HG03342 (cell line): ENCODE data around the gene OPA3.

ENCODE experiments used
- ATAC-seq: cut with Tn5 transposase; IDR thresholded peaks from one replicate; pipeline ENCODE4 v1.9.1; 2021; ENCODE audit warnings: mild to moderate bottlenecking, moderate library complexity; ENCODE audit not compliant: unreplicated experiment

Gene OPA3

GRCh38 chr19:45598267-45599001 lies 13.8 kb upstream of the OPA3 start:
- no peak for ATAC-seq

- ATAC-seq, result no peak
These were observed 13.0 kb upstream of the OPA3 start for GRCh38 chr19:45597425-45598111.

GRCh38 chr19:45595814-45596213 lies 11.2 kb upstream of the OPA3 start:
- ATAC-seq, result no peak

DNA sequence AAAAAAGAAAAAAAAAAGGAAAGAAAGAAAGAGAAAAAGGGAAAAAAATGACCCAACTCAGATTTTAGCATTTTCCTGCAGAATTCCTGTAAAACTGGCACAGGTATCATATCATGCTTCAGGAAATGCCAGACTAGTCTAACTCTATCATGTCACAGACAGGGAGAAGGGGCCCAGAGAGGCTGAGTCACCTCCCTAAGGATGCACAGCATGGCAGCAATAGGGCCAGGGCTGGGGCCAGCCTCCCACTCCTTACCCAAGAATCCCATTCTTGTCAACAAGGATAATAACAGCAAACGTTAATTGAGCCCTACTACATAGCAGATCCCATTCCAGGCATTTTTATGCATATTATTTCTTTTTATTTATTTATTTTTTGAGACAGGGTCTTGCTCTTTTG lies 8.9 kb upstream of the OPA3 start:
- ATAC-seq, result no peak

- no peak for ATAC-seq
These were observed 7.8 kb upstream of the OPA3 start for GRCh38 chr19:45592366-45592765.

DNA sequence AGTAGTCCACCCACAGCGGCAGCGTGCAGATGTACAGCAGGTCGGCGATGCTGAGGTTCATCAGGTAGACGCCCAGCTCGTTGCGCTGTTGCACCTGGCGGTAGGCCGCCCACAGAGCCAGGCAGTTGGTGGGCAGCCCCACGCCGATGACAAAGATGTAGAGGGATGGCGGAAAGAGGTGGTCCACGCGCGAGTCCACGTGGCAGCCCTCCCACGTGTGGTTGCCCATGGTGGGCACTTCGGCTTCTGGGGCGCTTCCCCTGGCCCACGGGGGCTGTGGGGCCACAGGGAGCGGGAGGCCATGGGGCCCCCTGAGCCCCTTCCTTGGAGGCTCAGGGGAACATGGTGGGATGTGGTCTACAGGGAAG lies 7.0 kb upstream of the OPA3 start:
- no peak for ATAC-seq

GRCh38 chr19:45591004-45591637 lies 6.5 kb upstream of the OPA3 start:
- ATAC-seq, result no peak

DNA sequence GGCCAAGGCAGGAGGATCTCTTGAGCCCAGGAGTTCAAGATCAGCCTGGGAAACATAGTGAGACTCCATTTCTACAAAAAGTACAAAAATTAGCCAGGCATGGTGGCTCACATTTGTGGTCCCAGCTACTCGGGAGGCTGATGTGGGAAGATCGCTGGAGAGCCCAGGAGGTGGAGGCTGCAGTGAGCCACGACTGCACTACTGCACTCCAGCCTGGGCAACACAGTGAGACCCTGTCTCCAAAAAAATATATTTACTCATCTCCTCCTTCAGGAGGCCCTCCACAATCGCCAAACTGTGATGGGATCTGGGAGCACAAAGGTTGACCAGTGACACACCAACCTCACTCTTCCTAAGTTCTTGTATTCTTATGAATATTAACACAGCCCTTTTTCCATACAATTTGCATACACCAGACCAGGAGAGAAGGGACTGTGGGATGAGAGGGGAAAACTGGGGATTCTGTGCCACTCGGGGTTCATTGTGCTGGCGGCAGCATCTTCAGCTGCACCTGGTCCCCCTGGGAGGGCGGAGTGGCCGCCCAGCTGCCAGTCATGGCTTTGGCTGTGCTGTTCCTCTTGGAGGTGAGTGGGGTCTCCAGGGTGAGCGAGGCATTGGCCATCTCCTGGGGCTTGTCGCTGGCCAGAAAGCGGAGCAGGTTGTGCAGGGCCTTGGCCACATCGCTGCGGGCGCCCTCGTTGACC lies 5.8 kb upstream of the OPA3 start:
- ATAC-seq, result no peak

- ATAC-seq, result no peak
These were observed 5.2 kb upstream of the OPA3 start for GRCh38 chr19:45589768-45590167.

DNA sequence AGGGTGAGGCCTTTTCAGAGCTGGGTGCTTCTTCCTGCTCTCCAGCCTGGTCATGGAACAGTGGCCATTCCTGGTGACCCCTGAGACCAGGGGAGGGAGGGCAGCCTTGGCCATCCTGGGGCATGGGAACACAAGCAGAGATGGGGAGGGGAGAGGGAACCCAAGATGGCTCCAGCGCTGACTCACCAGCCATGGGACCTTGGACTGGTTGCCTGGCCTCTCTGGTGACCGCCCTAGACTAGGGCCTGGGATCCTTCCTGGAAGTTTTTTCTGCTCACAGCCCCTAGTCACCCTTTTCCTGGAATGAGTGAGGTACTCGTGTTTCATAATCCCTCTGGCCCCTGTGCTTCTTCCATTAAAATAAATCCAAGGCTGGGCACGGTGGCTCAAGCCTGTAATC lies 3.3 kb upstream of the OPA3 start:
- no peak for ATAC-seq

GRCh38 chr19:45585158-45585577 lies 566 bp upstream of the OPA3 start:
- ATAC-seq, result no peak

GRCh38 chr19:45581576-45581975 lies 3.0 kb downstream of the OPA3 start:
- no peak for ATAC-seq

GRCh38 chr19:45578861-45579260 lies 5.7 kb downstream of the OPA3 start:
- no peak for ATAC-seq

DNA sequence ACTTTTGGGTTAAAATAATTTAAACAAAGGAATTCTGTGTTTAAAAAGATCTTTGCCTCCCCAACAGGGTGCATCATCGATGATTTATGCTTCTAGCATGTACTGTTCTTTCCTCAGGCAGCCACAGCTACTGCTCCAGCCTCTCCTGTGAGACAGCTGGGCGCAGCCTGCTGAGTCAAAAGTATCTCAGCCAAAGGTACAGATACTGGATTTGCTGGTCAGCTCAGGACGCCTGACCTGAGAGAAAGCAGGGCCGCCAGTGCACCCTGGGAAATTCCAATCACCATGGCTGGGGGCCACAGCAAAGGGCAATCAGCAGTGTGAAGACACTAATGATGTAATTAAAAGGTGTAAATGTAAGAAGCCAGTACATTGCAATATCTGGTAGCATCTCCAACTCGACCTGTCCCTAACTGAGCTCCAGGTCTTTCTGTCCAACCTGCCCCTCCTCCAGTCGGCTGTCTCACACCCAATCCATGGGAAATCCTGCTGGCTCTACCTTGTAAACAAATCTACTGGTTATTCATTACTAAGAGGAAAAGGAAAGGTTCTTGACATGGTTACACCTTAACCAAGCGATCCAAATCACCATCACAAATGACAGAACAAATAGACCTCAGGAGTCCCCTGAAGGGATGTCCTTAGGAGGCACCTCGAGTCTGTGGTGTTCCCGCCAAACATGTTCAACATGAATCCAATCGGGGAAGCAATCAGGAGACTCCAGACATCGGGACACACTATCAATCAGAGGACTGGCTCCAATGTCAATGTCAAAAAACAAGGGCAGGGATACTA lies 7.3 kb downstream of the OPA3 start:
- ATAC-seq, result no peak

DNA sequence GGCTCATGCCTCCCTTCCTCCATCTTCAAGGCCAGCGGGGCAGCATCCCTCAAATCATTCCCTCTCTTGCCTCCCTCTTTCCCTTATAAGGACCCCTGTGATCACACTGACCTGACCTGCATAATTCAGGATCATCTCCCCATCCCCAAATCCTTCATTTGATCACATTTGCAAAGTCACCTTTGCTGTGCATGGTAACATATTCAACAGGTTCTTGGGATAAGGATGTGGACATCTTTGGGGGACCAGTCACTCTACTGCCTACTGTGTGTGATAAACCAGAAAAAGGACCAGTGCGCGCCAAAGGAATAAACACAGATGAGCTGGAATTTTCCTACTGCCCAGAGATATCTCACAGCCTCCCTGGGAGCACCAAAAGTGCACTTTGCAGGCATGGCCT lies 7.9 kb downstream of the OPA3 start:
- ATAC-seq, result no peak

GRCh38 chr19:45575216-45575615 lies 9.4 kb downstream of the OPA3 start:
- ATAC-seq, result no peak

- ATAC-seq, result no peak
These were observed 10.1 kb downstream of the OPA3 start for GRCh38 chr19:45574526-45574925.

DNA sequence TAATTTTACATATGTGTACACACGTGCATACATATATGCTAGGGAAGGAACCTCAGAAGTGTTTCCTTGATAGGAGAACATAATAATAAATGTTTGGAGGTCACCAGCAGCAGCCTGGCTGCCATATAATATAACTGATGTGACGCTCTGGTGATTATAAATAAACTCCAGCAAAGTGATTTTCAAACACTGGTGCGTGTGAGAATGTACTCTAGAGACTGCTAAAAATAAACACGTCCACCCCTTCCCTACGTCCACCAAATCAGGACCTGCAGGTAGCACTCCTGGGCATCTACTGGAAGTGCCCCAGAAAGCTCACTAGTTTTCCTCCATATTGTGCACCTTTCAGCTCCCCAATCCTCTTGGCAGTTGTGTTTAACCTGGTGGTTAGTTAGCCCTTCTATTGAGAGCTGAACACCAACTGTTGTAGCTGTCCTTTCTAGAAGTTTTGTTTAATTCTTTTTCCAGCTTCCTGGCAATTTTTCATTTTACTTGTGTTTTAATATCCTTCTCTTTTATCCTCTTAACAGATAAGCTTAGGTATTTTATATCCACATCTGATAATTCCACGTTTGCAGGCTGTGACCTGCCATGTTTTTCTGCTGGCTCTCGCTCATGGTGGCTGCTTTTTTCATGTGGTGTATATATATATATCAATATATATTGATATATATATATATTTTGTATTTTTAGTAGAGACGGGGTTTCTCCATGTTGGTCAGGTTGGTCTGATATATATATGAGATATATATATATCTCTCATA lies 13.0 kb downstream of the OPA3 start:
- no peak for ATAC-seq

DNA sequence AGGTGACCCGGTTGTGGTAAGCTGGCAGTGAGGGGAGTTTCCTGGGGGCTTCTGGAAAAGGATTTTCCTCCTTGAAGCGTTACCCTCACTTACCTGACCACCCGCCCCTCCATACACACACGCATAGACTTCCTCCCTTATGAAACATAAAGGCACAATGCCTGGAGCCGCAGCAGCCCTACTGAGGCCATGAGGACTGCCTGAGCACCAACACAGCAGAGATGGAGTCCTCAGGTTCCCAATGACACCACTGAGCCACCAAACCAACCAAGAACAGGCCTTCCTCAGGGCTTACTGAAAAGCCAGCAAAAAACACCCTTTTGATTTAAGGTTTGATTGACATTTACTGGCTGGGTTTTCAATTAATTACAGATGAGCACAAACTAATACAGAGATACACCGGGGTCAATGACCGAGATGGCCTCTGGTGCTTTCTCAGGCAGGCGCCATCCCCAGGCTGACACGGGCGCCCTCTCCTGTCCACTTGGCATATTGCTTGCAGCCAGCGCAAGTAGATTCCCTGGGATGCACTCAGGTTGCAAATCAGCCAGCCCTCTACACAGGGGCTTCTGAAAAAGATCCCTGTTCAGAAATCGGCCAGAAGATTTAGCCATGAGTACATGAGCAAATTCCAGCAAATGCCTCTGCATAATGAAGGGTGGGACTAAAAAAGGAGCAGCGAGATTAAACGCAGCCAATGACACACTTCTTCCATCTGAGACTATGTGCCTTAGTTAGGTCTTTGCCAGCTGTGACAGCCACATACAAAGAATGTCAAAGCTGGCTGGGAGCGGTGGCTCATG lies 14.8 kb downstream of the OPA3 start:
- ATAC-seq, result no peak
